Trophoblast cell (in vitro differentiated cells and primary cell): ENCODE data around the gene ELF2.
A peak's percentile ranks its signal among the peaks of the same experiment; 100 is the strongest.

Source experiments
- DNase-seq, 2 donors: peaks; one replicate each; pipeline ENCODE4 v3.0.0-alpha.2; 2016
- H2AFZ ChIP-seq: 2 replicates; pipeline ENCODE4 v1.6.1; 2013; ENCODE audit warnings: low read length, moderate library complexity, mild to moderate bottlenecking; ENCODE audit not compliant: insufficient read depth, poor library complexity
- H2AK5ac ChIP-seq: 2 replicates; pipeline ENCODE4 v1.6.1; 2013; ENCODE audit warnings: mild to moderate bottlenecking, low read length
- H2BK120ac ChIP-seq: 2 replicates; pipeline ENCODE4 v1.6.1; 2013; ENCODE audit warnings: low read length, mild to moderate bottlenecking, moderate library complexity; ENCODE audit not compliant: insufficient read depth, poor library complexity
- H2BK12ac ChIP-seq: 2 replicates; pipeline ENCODE4 v1.6.1; 2013; ENCODE audit warnings: mild to moderate bottlenecking, low read length, moderate library complexity
- H2BK5ac ChIP-seq: 2 replicates; pipeline ENCODE4 v1.6.1; 2013; ENCODE audit warnings: low read length, low read depth, moderate library complexity, mild to moderate bottlenecking; ENCODE audit not compliant: poor library complexity
- H3K14ac ChIP-seq: 2 replicates; pipeline ENCODE4 v1.6.1; 2013; ENCODE audit warnings: mild to moderate bottlenecking, low read length
- H3K18ac ChIP-seq: 2 replicates; pipeline ENCODE4 v1.6.1; 2013; ENCODE audit warnings: mild to moderate bottlenecking, low read length
- H3K23ac ChIP-seq: 2 replicates; pipeline ENCODE4 v1.6.1; 2013; ENCODE audit warnings: low read length
- H3K27ac ChIP-seq: 2 replicates; pipeline ENCODE4 v1.5.1; 2013; ENCODE audit warnings: low read depth, mild to moderate bottlenecking, inconsistent platforms, low read length, moderate library complexity
- H3K27me3 ChIP-seq: 2 replicates; pipeline ENCODE4 v1.6.1; 2013; ENCODE audit warnings: inconsistent platforms, mild to moderate bottlenecking, low read length, moderate library complexity; ENCODE audit not compliant: insufficient read depth
- H3K36me3 ChIP-seq, 2 experiments: 1 replicate in 1 of 2; 2 replicates in 1 of 2; pipeline ENCODE4 v1.6.1; 2013; ENCODE audit warnings: low read length in 2 of 2, mild to moderate bottlenecking in 2 of 2, moderate library complexity in 1 of 2; ENCODE audit not compliant: insufficient read depth in 2 of 2, control insufficient read depth in 1 of 2
- H3K4ac ChIP-seq: 2 replicates; pipeline ENCODE4 v1.6.1; 2013; ENCODE audit warnings: low read depth, mild to moderate bottlenecking, low read length, moderate library complexity
- H3K4me1 ChIP-seq, 2 experiments: 1 replicate in 1 of 2; 2 replicates in 1 of 2; pipeline ENCODE4 v1.6.1; 2013; ENCODE audit warnings: low read length in 2 of 2, mild to moderate bottlenecking in 2 of 2, moderate library complexity in 1 of 2; ENCODE audit not compliant: insufficient read depth in 2 of 2, control insufficient read depth in 1 of 2
- H3K4me2 ChIP-seq: 2 replicates; pipeline ENCODE4 v1.6.1; 2013; ENCODE audit warnings: inconsistent platforms, mild to moderate bottlenecking, low read length, moderate library complexity
- H3K4me3 ChIP-seq: 2 replicates; pipeline ENCODE4 v1.5.1; 2013; ENCODE audit warnings: mild to moderate bottlenecking, low read depth, low read length, inconsistent platforms
- H3K79me1 ChIP-seq: one replicate; pipeline ENCODE4 v1.6.1; 2013; ENCODE audit warnings: low read length
- H3K79me2 ChIP-seq: 2 replicates; pipeline ENCODE4 v1.6.1; 2013; ENCODE audit warnings: low read length, mild to moderate bottlenecking; ENCODE audit not compliant: control insufficient read depth, insufficient read depth, poor library complexity
- H3K9ac ChIP-seq: 2 replicates; pipeline ENCODE4 v1.6.1; 2013; ENCODE audit warnings: mild to moderate bottlenecking, low read length
- H3K9me3 ChIP-seq: 2 replicates; pipeline ENCODE4 v1.6.1; 2013; ENCODE audit warnings: low read depth, mild to moderate bottlenecking, control low read depth, inconsistent platforms, low read length; ENCODE audit not compliant: insufficient read depth
- H4K12ac ChIP-seq: 2 replicates; pipeline ENCODE4 v1.6.1; 2013; ENCODE audit warnings: low read depth, mild to moderate bottlenecking, low read length, moderate library complexity
- H4K8ac ChIP-seq: 2 replicates; pipeline ENCODE4 v1.6.1; 2013; ENCODE audit warnings: low read depth, mild to moderate bottlenecking, low read length, moderate library complexity
- H4K91ac ChIP-seq: one replicate; pipeline ENCODE4 v1.6.1; 2013; ENCODE audit warnings: low read depth, mild to moderate bottlenecking, low read length, moderate library complexity
- WGBS: extraction: QIAGEN DNeasy Blood & Tissue Kit; methylation state at CpG from one replicate; pipeline ENCODE4 v1.1.7; 2013; ENCODE audit warnings: missing lambda C conversion rate; ENCODE audit not compliant: insufficient read length, insufficient coverage; ENCODE audit errors: extremely low coverage; 5-methylcytosine and 5-hydroxymethylcytosine counted together

The ELF2 gene

DNA sequence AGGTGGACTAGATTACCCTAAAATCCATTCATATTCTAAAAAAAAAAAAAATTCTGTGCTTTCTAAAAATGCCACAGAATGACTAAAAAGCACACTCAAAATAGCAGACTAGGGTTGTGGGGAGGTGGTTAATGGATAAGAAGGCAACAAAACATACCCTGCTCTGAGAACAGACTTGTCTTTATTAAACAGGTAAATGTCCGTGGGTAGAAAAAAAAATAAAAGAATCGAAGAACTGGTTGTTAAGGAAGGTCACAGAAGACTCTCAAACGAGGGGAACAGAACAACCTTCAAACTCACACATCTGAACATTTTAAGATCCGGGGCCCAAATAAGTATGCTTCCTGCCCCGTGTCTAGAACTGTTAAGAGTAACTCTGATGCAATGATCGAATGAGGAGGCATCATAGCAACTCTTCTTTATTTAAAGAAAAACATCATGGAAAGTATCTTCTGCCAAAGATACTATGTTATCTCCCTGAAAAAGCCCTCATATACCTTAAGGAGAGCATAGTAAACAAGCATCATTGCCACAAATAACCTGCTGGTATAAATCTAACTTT is 68.4 kb downstream of the ELF2 start:
- no peak overlapping the region for H3K23ac ChIP-seq
- no peak overlapping the region for H3K4ac ChIP-seq
- no CpG with 5 or more reads among the region's 6 CpGs for WGBS
- H4K12ac ChIP-seq = no peak overlapping the region
- no peaks in the 10 kb centered on the region for H3K4me1 ChIP-seq
- no peak overlapping the region for H2BK120ac ChIP-seq
- no peak overlapping the region for H3K9ac ChIP-seq
- DNase-seq = no peak
- no peaks in the 10 kb centered on the region for H3K9me3 ChIP-seq
- no peak overlapping the region for H2AK5ac ChIP-seq
- no peak overlapping the region for H3K27ac ChIP-seq
- no peak overlapping the region for H2AFZ ChIP-seq
- no peak overlapping the region for H3K4me2 ChIP-seq
- H4K8ac ChIP-seq = no peak overlapping the region
- H3K79me2 ChIP-seq = no peaks in the 10 kb centered on the region
- H4K91ac ChIP-seq = no peak overlapping the region
- H3K4me3 ChIP-seq = no peak overlapping the region
- no peak overlapping the region for H3K14ac ChIP-seq
- H3K79me1 ChIP-seq = no peaks in the 10 kb centered on the region
- H3K18ac ChIP-seq = no peak overlapping the region
- no peaks in the 10 kb centered on the region for H3K27me3 ChIP-seq
- H3K36me3 ChIP-seq = peaks cover 0 to 2% of the 10 kb centered on the region in 2 experiments
- no peak overlapping the region for H2BK5ac ChIP-seq
- no peak overlapping the region for H2BK12ac ChIP-seq

DNA sequence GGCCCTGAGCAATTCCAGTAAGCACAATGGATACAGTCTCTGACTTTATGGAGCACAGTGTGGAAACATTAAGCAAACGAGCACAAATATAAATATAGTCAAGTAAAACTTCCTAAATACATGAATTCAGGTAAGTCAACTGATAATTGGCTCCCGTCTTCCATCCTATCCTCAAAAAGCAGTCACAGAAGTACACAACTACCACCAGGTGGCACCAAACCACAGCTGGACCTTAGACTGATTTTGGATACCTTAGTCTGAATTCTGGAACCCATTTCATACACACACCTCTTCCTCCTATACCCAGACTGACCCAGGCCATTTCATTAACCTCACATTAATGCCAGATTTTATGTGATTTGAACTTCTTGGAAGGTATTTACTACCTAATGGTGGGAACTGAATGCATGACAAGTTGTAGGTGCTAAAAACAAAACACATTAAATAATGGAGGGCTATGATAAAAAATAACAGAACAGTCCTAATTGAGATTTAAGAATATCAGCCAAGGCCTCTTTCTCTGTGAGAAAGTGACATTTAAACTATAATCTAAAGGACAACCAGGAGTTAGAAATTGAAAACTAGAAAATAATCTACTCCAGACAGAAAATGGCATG is 77.5 kb downstream of the ELF2 start:
- H3K27me3 ChIP-seq = no peaks in the 10 kb centered on the region
- no peak overlapping the region for H2AK5ac ChIP-seq
- no peak overlapping the region for H3K4me2 ChIP-seq
- no peak overlapping the region for H3K23ac ChIP-seq
- H3K36me3 ChIP-seq = peaks cover 1 to 5% of the 10 kb centered on the region in 2 experiments
- no peak overlapping the region for H2BK5ac ChIP-seq
- H3K4me1 ChIP-seq = no peaks in the 10 kb centered on the region
- H3K79me1 ChIP-seq = no peaks in the 10 kb centered on the region
- DNase-seq = peak; percentile 72 to 96
- no peak overlapping the region for H4K12ac ChIP-seq
- WGBS = no CpG with 5 or more reads among the region's 2 CpGs
- H4K91ac ChIP-seq = no peak overlapping the region
- H3K79me2 ChIP-seq = no peaks in the 10 kb centered on the region
- no peaks in the 10 kb centered on the region for H3K9me3 ChIP-seq
- H3K27ac ChIP-seq = no peak overlapping the region
- H2AFZ ChIP-seq = no peak overlapping the region
- H3K4me3 ChIP-seq = no peak overlapping the region
- no peak overlapping the region for H2BK120ac ChIP-seq
- H4K8ac ChIP-seq = no peak overlapping the region
- no peak overlapping the region for H3K9ac ChIP-seq
- no peak overlapping the region for H3K18ac ChIP-seq
- H2BK12ac ChIP-seq = no peak overlapping the region
- H3K14ac ChIP-seq = no peak overlapping the region
- H3K4ac ChIP-seq = no peak overlapping the region

DNA sequence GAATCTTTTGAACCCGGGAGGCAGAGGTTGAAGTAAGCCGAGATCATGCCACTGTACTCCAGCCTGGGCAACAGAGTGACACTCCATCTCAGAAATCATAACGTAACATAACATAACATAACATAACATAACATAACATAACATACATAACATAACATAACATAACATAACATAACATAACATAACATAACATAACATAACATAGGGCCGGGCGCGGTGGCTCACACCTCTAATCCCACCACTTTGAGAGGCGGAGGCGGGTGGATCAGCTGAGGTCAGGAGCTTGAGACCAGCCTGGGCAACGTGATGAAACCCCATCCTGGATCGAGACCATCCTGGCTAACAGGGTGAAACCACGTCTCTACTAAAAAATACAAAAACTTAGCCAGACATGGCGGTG is 84.7 kb downstream of the ELF2 start:
- Histone ChIP-seq H2BK120ac (no peak overlapping the region), H2AK5ac (no peak overlapping the region), H4K12ac (no peak overlapping the region), H2BK5ac (no peak overlapping the region), H3K4me3 (no peak overlapping the region), H3K18ac (no peak overlapping the region), H4K8ac (no peak overlapping the region), H3K27me3 (no peaks in the 10 kb centered on the region), H3K79me1 (no peaks in the 10 kb centered on the region), H3K79me2 (no peaks in the 10 kb centered on the region), H3K23ac (no peak overlapping the region), H3K14ac (no peak overlapping the region), H2BK12ac (no peak overlapping the region), H2AFZ (no peak overlapping the region), H3K36me3 (peaks cover 0 to 9% of the 10 kb centered on the region in 2 experiments), H3K27ac (no peak overlapping the region), H3K9me3 (no peaks in the 10 kb centered on the region), H3K4me2 (no peak overlapping the region), H4K91ac (no peak overlapping the region), H3K4me1 (no peaks in the 10 kb centered on the region), H3K4ac (peak overlapping the region; percentile 4), H3K9ac (no peak overlapping the region)
- no CpG with 5 or more reads among the region's 12 CpGs for WGBS
- DNase-seq = no peak

DNA sequence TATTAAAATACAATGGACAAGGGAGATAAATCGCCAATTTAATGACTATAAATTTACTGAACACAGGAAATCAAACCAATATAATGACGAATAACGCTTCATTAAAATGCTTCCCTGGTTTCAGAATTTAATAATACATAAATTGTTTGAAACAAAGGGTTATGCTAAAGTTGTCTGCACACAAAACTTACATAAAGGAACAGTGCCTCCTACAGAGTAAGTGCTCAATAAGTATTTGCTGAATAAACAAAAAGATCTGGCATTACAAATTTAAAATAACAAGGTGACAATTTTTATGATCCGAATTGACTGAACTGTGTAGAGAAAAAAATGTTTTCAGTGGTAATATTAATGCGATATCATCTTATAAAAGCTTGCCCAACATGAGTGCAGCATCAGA is 91.9 kb downstream of the ELF2 start:
- Histone ChIP-seq H3K79me1 (peaks cover 14% of the 10 kb centered on the region), H3K23ac (no peak overlapping the region), H3K27me3 (no peaks in the 10 kb centered on the region), H3K14ac (no peak overlapping the region), H2BK12ac (no peak overlapping the region), H3K36me3 (peaks cover 0 to 2% of the 10 kb centered on the region in 2 experiments), H3K18ac (no peak overlapping the region), H2AFZ (no peak overlapping the region), H2BK120ac (no peak overlapping the region), H2BK5ac (no peak overlapping the region), H2AK5ac (no peak overlapping the region), H4K91ac (no peak overlapping the region), H3K79me2 (peaks cover 8% of the 10 kb centered on the region), H3K4me1 (no peaks in the 10 kb centered on the region), H3K9me3 (no peaks in the 10 kb centered on the region), H3K4me3 (no peak overlapping the region), H3K27ac (no peak overlapping the region), H4K12ac (no peak overlapping the region), H3K4ac (no peak overlapping the region), H3K4me2 (no peak overlapping the region), H3K9ac (no peak overlapping the region), H4K8ac (no peak overlapping the region)
- DNase-seq = peak in 1 of 2 donors; percentile 32
- WGBS = no CpG with 5 or more reads among the region's 5 CpGs
